RWPE2 (cell line): ENCODE data around the gene CAPSL.

Experiments
- ATAC-seq: fragments of 200-7000 bp; cut with Tn5 transposase; 3 replicates; pipeline ENCODE4 v1.9.1; 2021; ENCODE audit warnings: low read depth
- DNase-seq: peaks from one replicate; pipeline ENCODE4 v3.0.0-alpha.2; 2020; ENCODE audit warnings: low spot score
- H3K27ac ChIP-seq: fragments of 450-650 bp; 2 replicates; pipeline ENCODE4 v1.5.1; 2017; ENCODE audit warnings: mild to moderate bottlenecking; ENCODE audit not compliant: poor library complexity, severe bottlenecking
- H3K27me3 ChIP-seq: fragments of 250-450 bp; sonication (Bioruptor Pico); 2 replicates; pipeline ENCODE4 v1.5.1; 2021; ENCODE audit warnings: mild to moderate bottlenecking, moderate library complexity; ENCODE audit not compliant: insufficient read depth, poor library complexity, severe bottlenecking
- H3K36me3 ChIP-seq: fragments of 250-450 bp; sonication (Bioruptor Pico); 2 replicates; pipeline ENCODE4 v1.5.1; 2020; ENCODE audit warnings: low read depth, mild to moderate bottlenecking, moderate library complexity
- H3K4me1 ChIP-seq: fragments of 250-450 bp; sonication (Bioruptor Pico); 2 replicates; pipeline ENCODE4 v1.5.1; 2021; ENCODE audit warnings: mild to moderate bottlenecking, moderate library complexity; ENCODE audit not compliant: insufficient read depth, poor library complexity, severe bottlenecking
- H3K4me3 ChIP-seq: fragments of 250-450 bp; sonication (Bioruptor Pico); 2 replicates; pipeline ENCODE4 v1.5.1; 2021; ENCODE audit warnings: mild to moderate bottlenecking, moderate library complexity; ENCODE audit not compliant: severe bottlenecking
- H3K9me3 ChIP-seq: fragments of 250-450 bp; sonication (Bioruptor Pico); 2 replicates; pipeline ENCODE4 v1.5.1; 2021; ENCODE audit warnings: mild to moderate bottlenecking, moderate library complexity; ENCODE audit not compliant: severe bottlenecking
- TF ChIP-seq, protein P1 (sequence below): fragments of 450-650 bp; IDR thresholded peaks from one replicate; pipeline ENCODE4 v1.5.1; 2017; ENCODE audit warnings: mild to moderate bottlenecking, moderate library complexity; ENCODE audit not compliant: poor library complexity, severe bottlenecking

The CAPSL gene

DNA sequence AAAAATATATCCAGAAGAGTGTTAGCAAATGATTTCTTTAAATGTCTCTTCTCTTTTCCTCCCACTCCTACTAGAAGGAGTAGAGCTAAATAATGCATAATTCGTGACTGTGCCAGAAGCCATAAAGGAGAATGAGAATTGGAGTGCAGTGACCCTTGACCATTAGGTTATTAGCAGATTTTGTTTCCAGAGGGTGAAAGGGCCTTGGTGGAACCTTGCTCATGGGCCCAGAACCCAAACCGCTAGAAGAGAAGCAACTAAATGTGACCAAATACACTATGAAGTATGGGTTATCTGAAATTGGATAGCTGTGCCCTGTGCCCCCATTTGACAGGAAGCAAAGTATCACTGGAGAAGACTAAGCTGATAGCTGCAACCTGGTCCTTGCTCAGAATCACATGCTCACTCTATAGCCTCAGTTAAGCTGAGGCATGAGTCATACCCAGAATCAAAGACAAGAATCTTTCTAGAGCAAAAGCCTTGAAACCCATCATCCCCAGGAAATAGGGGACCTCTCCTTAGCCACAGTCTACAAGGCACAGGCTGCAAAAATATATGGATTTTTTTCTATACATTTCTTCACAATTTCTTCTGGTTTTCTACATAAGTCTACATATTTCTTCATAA lies 36.3 kb downstream of the CAPSL start:
- Histone ChIP-seq H3K27ac (no peak overlapping the region), H3K36me3 (no peaks in the 10 kb centered on the region), H3K27me3 (no peaks in the 10 kb centered on the region), H3K9me3 (no peaks in the 10 kb centered on the region), H3K4me1 (no peaks in the 10 kb centered on the region), H3K4me3 (no peak overlapping the region)
- DNase-seq (no peak), ATAC-seq (0 out of 3 replicates have a peak, but pooled peaks have one; percentile 23)
- TF ChIP-seq, protein P1, sequence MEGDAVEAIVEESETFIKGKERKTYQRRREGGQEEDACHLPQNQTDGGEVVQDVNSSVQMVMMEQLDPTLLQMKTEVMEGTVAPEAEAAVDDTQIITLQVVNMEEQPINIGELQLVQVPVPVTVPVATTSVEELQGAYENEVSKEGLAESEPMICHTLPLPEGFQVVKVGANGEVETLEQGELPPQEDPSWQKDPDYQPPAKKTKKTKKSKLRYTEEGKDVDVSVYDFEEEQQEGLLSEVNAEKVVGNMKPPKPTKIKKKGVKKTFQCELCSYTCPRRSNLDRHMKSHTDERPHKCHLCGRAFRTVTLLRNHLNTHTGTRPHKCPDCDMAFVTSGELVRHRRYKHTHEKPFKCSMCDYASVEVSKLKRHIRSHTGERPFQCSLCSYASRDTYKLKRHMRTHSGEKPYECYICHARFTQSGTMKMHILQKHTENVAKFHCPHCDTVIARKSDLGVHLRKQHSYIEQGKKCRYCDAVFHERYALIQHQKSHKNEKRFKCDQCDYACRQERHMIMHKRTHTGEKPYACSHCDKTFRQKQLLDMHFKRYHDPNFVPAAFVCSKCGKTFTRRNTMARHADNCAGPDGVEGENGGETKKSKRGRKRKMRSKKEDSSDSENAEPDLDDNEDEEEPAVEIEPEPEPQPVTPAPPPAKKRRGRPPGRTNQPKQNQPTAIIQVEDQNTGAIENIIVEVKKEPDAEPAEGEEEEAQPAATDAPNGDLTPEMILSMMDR: no peak

DNA sequence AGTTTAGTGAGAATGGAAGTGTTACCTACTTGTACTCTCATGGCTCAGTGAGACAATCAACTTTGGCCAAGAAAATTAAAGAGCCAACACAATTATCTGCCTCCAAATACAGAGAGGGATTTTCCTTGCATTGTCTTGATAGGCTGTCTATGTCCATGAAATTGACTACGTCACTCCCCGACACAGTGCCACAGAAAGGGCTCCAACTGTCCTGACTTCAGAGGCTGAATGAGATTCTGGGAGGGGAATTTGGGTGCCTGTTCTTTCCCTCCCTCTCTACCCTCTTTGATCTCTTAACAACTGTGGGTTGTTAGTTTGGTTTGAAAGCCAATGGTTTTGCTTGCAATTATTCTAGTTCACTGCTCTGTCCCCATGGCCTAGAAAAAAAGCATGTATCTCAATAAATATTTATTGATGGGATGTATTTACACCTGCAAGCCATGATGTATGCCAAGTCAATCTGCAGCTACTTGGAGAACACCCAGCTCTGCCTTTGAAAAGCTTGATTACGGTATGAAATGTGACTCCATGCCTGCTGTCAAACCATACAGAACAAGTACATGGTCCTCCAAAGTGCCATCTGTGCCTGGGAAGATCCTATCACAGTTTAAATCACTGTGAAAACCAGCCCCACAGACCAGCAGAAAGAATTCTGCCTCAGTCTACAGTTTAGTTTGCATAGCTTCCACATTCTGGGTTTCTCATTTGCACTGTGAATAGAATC lies 37.3 kb downstream of the CAPSL start:
- H3K27me3 ChIP-seq: no peaks in the 10 kb centered on the region

DNA sequence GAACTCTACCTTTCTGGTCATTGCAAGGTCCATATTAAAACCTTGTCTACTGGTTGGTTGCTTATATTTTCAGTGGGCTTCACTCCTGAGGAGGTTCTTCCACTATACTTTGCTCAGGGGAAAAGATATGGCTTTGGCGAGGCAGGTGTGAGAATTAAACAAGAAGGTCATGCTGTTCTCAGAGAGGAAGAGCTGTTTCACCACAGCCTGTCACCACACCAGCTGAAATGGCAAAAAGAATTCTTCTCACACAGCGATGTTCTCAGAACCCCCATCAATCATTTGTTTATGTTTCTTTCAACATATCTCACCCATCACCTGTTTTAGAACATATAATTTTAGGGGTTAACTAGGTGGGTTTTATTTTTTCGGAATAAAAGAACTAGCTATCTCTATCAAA lies 38.6 kb downstream of the CAPSL start:
- Histone ChIP-seq H3K27ac (no peak overlapping the region), H3K27me3 (no peaks in the 10 kb centered on the region), H3K9me3 (no peaks in the 10 kb centered on the region), H3K4me3 (no peak overlapping the region), H3K36me3 (no peaks in the 10 kb centered on the region), H3K4me1 (no peaks in the 10 kb centered on the region)
- ATAC-seq (no peak), DNase-seq (no peak)
- TF ChIP-seq, protein P1: no peak

More for the DNA sequence above, 37.3 kb downstream of the CAPSL start:
- H3K4me3 ChIP-seq: no peak overlapping the region
- no peaks in the 10 kb centered on the region for H3K4me1 ChIP-seq
- TF ChIP-seq, protein P1: no peak
- no peak for ATAC-seq
- no peaks in the 10 kb centered on the region for H3K9me3 ChIP-seq
- H3K36me3 ChIP-seq: no peaks in the 10 kb centered on the region
- no peak overlapping the region for H3K27ac ChIP-seq
- DNase-seq: no peak

DNA sequence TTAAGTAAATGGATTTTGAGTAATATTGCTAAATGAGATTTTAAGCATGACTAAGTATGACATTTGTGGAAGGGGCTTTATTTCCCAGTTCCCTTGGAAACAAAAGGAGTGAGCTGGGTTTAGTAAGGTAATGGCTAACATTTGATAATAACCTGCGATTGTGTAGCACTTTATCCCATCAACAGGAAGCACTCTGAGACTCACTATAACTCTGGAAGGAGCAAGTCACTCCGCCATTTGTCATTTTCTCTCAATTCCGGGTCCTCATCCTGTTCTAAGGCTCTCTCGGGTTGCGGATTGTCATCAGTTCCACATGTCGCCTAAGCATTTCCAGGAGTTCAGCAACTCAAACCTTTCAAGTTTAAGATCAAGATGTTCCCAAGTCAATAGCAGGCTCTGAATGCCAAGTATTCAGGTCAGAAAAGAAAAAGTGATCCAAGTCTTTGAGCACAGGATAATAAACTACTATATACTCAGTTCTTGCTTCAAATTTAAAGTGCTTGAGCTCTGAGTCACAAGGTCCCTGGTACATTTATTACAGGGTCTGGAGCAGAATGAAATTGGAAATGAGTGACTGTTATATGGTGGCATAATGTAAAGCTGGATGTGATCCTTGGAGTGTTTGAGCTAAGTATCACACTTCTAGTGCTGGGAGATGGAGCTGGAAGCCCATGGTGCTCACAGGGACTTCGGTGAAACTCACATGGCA lies 39.3 kb downstream of the CAPSL start:
- Histone ChIP-seq H3K27me3 (no peaks in the 10 kb centered on the region), H3K9me3 (no peaks in the 10 kb centered on the region), H3K4me1 (no peaks in the 10 kb centered on the region), H3K36me3 (no peaks in the 10 kb centered on the region), H3K4me3 (no peak overlapping the region), H3K27ac (no peak overlapping the region)
- no peak for ATAC-seq
- TF ChIP-seq, protein P1: no peak
- DNase-seq: no peak
